SU-DHL-6 (cell line): ENCODE measurements around the gene EDA2R.

Experiments
- EZH2phosphoT487 ChIP-seq: fragments of 200-600 bp; sonication (generic), shearing (Covaris generic); conservative IDR thresholded peaks from 2 replicates; pipeline ENCODE4 v1.6.1; 2018; ENCODE audit warnings: mild to moderate bottlenecking, antibody characterized with exemption, low read length, moderate library complexity, mixed read lengths
- TF ChIP-seq, protein P1 (sequence below): fragments of 200-600 bp; sonication (generic); IDR thresholded peaks from one replicate; pipeline ENCODE4 v1.5.1; 2017; ENCODE audit warnings: antibody characterized with exemption, mild to moderate bottlenecking, low read length, moderate library complexity; ENCODE audit not compliant: insufficient read depth, poor library complexity, severe bottlenecking

DNA sequence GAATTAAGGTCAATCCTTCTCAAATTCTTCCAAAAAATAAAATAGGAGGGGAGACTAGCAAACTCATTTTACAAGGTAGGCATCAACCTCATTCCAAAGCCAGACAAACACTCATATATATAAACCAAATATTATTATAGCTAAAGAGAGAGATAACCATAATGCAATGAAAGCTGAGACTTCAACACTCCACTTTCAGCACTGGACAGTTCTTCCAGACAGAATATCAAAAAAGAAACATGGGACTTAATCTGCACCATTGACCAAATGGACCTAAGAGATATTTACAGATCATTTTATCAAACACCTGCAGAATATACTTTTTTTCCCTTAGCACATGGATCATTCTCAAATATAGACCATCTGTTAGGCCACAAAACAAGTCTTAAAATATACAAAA, 15.5 kb upstream of the EDA2R start:
- TF ChIP-seq, protein P1, sequence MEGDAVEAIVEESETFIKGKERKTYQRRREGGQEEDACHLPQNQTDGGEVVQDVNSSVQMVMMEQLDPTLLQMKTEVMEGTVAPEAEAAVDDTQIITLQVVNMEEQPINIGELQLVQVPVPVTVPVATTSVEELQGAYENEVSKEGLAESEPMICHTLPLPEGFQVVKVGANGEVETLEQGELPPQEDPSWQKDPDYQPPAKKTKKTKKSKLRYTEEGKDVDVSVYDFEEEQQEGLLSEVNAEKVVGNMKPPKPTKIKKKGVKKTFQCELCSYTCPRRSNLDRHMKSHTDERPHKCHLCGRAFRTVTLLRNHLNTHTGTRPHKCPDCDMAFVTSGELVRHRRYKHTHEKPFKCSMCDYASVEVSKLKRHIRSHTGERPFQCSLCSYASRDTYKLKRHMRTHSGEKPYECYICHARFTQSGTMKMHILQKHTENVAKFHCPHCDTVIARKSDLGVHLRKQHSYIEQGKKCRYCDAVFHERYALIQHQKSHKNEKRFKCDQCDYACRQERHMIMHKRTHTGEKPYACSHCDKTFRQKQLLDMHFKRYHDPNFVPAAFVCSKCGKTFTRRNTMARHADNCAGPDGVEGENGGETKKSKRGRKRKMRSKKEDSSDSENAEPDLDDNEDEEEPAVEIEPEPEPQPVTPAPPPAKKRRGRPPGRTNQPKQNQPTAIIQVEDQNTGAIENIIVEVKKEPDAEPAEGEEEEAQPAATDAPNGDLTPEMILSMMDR, result no peak
- TF ChIP-seq EZH2phosphoT487, result no peak
